Activated CD4-positive, alpha-beta memory T cell treated with anti-CD3 and anti-CD28 coated beads, Interleukin-2, amount 10 ng/mL, durations not matched to agents 7 days and 5 days (primary cell): ENCODE data around the gene ENDOD1. TPM values are rescaled to one million over a fixed set of nuclear protein-coding genes. Genes with fewer than 3 reads are reported as not detected.
"Not testable (repeated sequence)": the region's sequence is repeated elsewhere in the genome, so short reads cannot be mapped to it uniquely, and the experiment has no call there.

Source experiments
- CTCF ChIA-PET: fragments of 350-600 bp; sonication (Branson Sonifier 250); formaldehyde crosslinking; loops from one replicate; lab custom pipeline; 2021; ENCODE audit warnings: antibody characterized with exemption, inconsistent platforms; lab: Charles Lee
- POLR2A ChIA-PET: fragments of 350-600 bp; sonication (Branson Sonifier 250); formaldehyde crosslinking; loops from one replicate; lab custom pipeline; 2021; ENCODE audit warnings: antibody characterized with exemption; lab: Charles Lee
- DNase-seq: peaks from one replicate; pipeline ENCODE4 v3.0.0-alpha.2; 2020
- H3K27ac Mint-ChIP-seq: one replicate; pipeline ENCODE4 v1.8.0; 2021; ENCODE audit warnings: mild to moderate bottlenecking, mixed read lengths
- H3K27me3 Mint-ChIP-seq: one replicate; pipeline ENCODE4 v1.8.0; 2021; ENCODE audit warnings: mixed read lengths
- H3K36me3 Mint-ChIP-seq: one replicate; pipeline ENCODE4 v1.8.0; 2021; ENCODE audit warnings: low read depth, mixed read lengths
- H3K4me1 Mint-ChIP-seq: one replicate; pipeline ENCODE4 v1.8.0; 2021; ENCODE audit warnings: mixed read lengths
- H3K4me3 Mint-ChIP-seq: one replicate; pipeline ENCODE4 v1.8.0; 2021; ENCODE audit warnings: mild to moderate bottlenecking, mixed read lengths
- H3K9me3 Mint-ChIP-seq: one replicate; pipeline ENCODE4 v1.8.0; 2021; ENCODE audit warnings: mixed read lengths
- total RNA-seq, 2 experiments: library from RNA; stranded (reverse); gene quantifications; one replicate each; pipeline ENCODE4 v1.2.3, GENCODE V29; 2021

Gene ENDOD1
- total RNA-seq, 2 experiments from 2014 or later: 20.6 to 22.2 TPM

- Mint-ChIP-seq H3K9me3 (no peaks in the 10 kb centered on the region), H3K4me1 (peaks cover 4% of the 10 kb centered on the region), H3K36me3 (peaks cover 23% of the 10 kb centered on the region), H3K27ac (no peak overlapping the region), H3K27me3 (no peaks in the 10 kb centered on the region), H3K4me3 (no peak overlapping the region)
- DNase-seq: no peak
- ChIA-PET CTCF (interaction anchor here (1.3 kb wide), 1 partner anchor 10 kb away, joined by 3 read pairs; no protein-coding TSS in a partner anchor), POLR2A (no interaction called here)
These were observed 18.5 kb downstream of the ENDOD1 start for GRCh38 chr11:95108159-95108611.

DNA sequence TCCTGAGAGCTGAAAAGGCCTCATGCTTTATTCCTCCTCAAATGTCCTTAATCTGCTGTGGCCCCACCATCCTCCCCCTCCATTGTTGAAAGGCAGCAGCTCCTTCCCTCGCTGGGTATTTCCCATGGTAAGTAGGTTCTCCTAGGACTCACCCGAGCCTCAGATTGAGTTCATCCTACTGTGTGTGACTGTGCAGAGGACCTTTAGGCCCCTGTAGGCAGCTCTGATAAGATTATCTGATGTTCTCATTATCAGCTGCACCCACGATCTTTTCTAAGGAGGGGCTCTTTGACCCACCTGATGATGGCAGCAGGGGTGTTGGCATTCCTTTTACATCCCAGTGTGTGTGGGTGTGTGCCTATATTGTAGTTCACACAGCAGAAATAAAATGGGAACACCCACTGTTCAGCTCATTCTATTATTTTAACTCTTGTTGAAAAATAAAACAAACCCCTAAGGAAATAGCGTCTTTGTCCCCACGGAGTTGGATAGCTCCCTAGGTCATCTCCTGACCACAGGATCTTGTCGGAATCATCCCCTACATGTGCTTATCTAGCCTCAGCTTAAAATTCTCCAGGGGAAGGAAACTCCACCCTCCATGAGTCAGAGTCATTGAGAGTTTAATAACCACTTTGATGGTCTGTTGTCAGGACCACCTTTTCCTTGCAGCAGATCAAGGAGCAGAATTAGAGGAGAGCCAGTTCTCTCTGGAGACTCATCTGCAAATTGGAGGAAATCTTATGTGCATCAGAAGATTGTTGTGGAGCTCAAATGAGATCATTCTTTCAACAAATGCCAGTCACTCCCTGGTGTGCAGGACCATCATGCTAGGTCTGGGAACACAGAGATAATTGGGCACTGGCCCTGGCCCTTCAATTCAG is 19.3 kb downstream of the ENDOD1 start:
- ChIA-PET CTCF (interaction anchor here (1.3 kb wide), 1 partner anchor 11 kb away, joined by 3 read pairs; no protein-coding TSS in a partner anchor), POLR2A (no interaction called here)
- Mint-ChIP-seq H3K36me3 (peaks cover 23% of the 10 kb centered on the region), H3K9me3 (no peaks in the 10 kb centered on the region), H3K4me1 (peaks cover 4% of the 10 kb centered on the region), H3K27ac (no peak overlapping the region), H3K4me3 (no peak overlapping the region), H3K27me3 (no peaks in the 10 kb centered on the region)
- no peak for DNase-seq

DNA sequence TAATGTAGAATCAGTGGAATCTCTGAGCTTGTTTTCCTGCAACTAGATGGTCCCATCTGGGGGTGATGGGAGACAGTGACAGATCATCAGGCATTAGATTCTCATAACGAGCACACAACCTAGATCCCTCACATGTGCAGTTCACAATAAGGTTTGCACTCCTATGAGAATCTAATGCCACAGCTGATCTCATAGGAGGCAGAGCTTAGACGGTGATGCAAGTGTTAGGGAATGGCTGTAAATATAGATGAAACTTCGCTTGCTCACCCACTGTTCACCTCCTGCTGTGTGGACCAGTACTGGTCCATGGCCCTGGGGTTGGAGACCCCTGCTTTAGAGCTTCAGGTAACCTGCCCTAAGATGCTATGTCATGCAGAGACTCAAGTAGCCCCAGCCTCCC is 21.8 kb downstream of the ENDOD1 start:
- H3K27me3 Mint-ChIP-seq, DNase-seq, H3K27ac Mint-ChIP-seq, CTCF ChIA-PET, H3K4me3 Mint-ChIP-seq, H3K9me3 Mint-ChIP-seq, H3K4me1 Mint-ChIP-seq, POLR2A ChIA-PET: not testable (repeated sequence)
- H3K36me3 Mint-ChIP-seq: peaks cover 23% of the 10 kb centered on the region

DNA sequence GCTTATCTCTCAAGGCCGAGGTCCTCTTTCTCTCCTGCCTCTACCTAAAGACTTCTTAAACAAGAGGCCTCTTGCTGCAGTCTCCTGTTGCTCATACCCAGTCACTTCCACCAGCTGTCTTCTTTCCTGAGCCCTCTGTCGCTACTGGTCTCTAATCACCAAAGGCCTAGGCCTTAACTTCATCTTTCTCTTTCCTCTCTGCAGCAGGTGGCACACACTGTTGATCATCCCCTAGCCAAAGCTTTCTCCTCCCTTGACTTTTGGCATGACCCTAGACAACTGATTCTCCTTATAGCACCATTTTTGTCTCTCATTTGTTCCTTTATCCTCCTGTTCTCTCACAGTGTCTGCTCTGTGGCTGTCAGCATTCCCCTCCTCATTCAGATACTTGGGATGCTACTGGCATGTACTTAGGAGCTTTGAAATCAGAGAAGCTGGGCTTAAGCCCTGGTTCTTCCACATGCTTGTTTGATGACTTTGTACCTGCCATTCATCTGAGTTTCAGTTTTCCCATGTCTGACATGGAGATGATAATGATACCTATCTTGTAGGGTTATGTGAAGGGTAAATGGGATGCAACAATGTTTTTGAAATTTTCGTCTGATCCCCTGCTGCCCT is 22.4 kb downstream of the ENDOD1 start:
- POLR2A ChIA-PET: no interaction called here
- Mint-ChIP-seq H3K4me1 (peaks cover 4% of the 10 kb centered on the region), H3K9me3 (no peaks in the 10 kb centered on the region), H3K4me3 (no peak overlapping the region), H3K27me3 (no peaks in the 10 kb centered on the region), H3K27ac (no peak overlapping the region), H3K36me3 (peaks cover 23% of the 10 kb centered on the region)
- CTCF ChIA-PET: no interaction called here
- no peak for DNase-seq

- Mint-ChIP-seq H3K9me3 (no peaks in the 10 kb centered on the region), H3K27me3 (no peaks in the 10 kb centered on the region), H3K27ac (no peak overlapping the region), H3K4me3 (no peak overlapping the region), H3K4me1 (peaks cover 3% of the 10 kb centered on the region), H3K36me3 (peaks cover 12% of the 10 kb centered on the region)
- POLR2A ChIA-PET: no interaction called here
- DNase-seq: no peak
- CTCF ChIA-PET: no interaction called here
These were observed 26.0 kb downstream of the ENDOD1 start for GRCh38 chr11:95115597-95115996.

- Mint-ChIP-seq H3K27me3 (no peaks in the 10 kb centered on the region), H3K36me3 (peaks cover 9% of the 10 kb centered on the region), H3K27ac (no peak overlapping the region), H3K4me3 (no peak overlapping the region), H3K9me3 (no peaks in the 10 kb centered on the region), H3K4me1 (peaks cover 4% of the 10 kb centered on the region)
- ChIA-PET POLR2A (no interaction called here), CTCF (no interaction called here)
- DNase-seq: no peak
These were observed 29.9 kb downstream of the ENDOD1 start for GRCh38 chr11:95119361-95120060.

GRCh38 chr11:95121698-95122097 is 32.1 kb downstream of the ENDOD1 start:
- Mint-ChIP-seq H3K9me3 (no peaks in the 10 kb centered on the region), H3K27me3 (no peaks in the 10 kb centered on the region), H3K27ac (no peak overlapping the region), H3K4me3 (no peak overlapping the region), H3K36me3 (peaks cover 12% of the 10 kb centered on the region), H3K4me1 (peaks cover 4% of the 10 kb centered on the region)
- POLR2A ChIA-PET: no interaction called here
- DNase-seq: no peak
- CTCF ChIA-PET: no interaction called here

DNA sequence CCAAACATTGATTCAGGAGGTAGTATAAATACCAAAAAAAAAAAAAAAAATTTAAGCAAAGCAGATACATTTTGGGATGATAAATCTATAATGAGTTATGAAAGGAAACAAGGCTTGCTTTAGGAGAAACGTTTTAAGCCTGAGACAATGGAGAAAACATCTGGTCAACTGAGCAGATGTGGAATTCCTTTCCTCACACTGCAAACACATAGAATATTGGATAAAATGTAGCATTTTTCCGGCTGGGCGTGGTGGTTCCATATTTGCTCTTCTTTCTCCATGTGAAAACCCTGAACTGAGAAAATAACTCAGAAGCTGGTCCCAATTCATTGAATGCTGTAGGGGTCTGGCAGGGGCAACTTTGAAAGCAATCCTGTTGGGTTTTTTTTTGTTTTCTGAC is 33.9 kb downstream of the ENDOD1 start:
- Mint-ChIP-seq H3K4me1 (peaks cover 8% of the 10 kb centered on the region), H3K36me3 (peaks cover 12% of the 10 kb centered on the region), H3K4me3 (no peak overlapping the region), H3K27me3 (no peaks in the 10 kb centered on the region), H3K27ac (no peak overlapping the region), H3K9me3 (no peaks in the 10 kb centered on the region)
- DNase-seq: no peak
- POLR2A ChIA-PET: no interaction called here
- CTCF ChIA-PET: no interaction called here

DNA sequence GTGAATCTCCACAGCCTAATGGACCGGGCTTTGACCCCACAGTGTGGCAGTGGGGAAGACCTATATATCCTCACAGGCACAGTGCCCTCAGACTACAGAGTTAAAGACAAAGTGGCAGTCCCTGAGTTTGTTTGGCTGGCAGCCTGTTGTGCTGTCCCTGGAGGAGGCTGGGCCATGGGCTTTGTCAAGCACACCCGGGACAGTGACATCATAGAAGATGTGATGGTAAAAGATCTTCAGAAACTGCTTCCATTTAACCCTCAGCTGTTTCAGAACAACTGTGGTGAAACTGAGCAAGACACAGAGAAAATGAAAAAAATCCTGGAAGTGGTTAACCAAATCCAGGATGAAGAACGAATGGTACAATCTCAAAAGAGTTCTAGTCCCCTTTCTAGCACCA is 39.0 kb downstream of the ENDOD1 start:
- Mint-ChIP-seq H3K4me3 (no peak overlapping the region), H3K36me3 (peaks cover 31% of the 10 kb centered on the region), H3K9me3 (no peaks in the 10 kb centered on the region), H3K4me1 (peaks cover 8% of the 10 kb centered on the region), H3K27me3 (no peaks in the 10 kb centered on the region), H3K27ac (no peak overlapping the region)
- CTCF ChIA-PET: no interaction called here
- POLR2A ChIA-PET: no interaction called here
- no peak for DNase-seq

DNA sequence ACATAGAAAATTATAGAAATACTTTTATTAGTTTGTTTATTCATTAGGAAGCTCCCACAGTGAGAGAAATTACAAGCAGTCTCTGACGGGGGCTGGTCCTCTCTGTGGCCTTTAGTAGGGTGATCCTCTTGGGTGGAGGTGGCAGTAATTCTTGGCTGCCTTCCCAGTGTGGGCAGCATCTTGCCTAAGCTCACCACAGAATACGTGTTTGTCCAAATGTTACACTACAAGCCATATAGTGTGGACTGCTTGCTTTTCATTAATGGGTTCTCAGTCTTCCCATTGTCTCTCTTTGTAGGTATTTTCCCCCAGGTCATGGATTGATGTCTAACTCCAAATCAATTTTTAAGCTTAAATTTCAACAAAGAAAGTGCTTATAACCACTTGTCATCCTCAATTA is 43.3 kb downstream of the ENDOD1 start:
- ChIA-PET POLR2A (no interaction called here), CTCF (interaction anchor here (0.7 kb wide), 1 partner anchor 17 kb away, joined by 3 read pairs; no protein-coding TSS in a partner anchor)
- Mint-ChIP-seq H3K4me1 (peaks cover 14% of the 10 kb centered on the region), H3K27ac (no peak overlapping the region), H3K4me3 (no peak overlapping the region), H3K9me3 (peaks cover 2% of the 10 kb centered on the region), H3K27me3 (no peaks in the 10 kb centered on the region), H3K36me3 (peaks cover 31% of the 10 kb centered on the region)
- no peak for DNase-seq

- ChIA-PET CTCF (no interaction called here), POLR2A (no interaction called here)
- H3K4me1 Mint-ChIP-seq: peaks cover 9% of the 10 kb centered on the region
These were observed 44.8 kb downstream of the ENDOD1 start for GRCh38 chr11:95134491-95134890.

DNA sequence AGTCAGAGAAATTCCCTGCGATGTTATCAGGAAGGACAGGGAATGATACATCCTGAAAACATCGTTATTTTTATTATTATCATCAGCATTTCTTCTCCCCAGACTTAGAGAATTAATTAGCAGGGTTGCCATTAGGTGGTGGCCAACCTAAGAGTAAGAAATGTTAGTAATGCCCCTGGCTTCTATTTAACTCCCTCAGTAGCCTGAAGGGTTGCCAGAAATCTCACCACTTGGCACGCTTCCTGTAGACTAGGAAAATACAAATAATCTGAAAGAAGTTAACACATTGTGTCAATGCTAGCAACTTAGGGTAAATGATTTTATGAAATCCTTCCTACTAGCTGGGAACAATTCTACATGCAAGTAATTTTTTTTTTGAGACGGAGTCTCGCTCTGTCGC is 45.5 kb downstream of the ENDOD1 start:
- peaks cover 16% of the 10 kb centered on the region for H3K36me3 Mint-ChIP-seq
- POLR2A ChIA-PET: no interaction called here
- no peak for DNase-seq
- H3K4me1 Mint-ChIP-seq: peaks cover 9% of the 10 kb centered on the region
- CTCF ChIA-PET: no interaction called here
- H3K9me3 Mint-ChIP-seq: peaks cover 2% of the 10 kb centered on the region
- peaks cover 2% of the 10 kb centered on the region for H3K27me3 Mint-ChIP-seq
- no peak overlapping the region for H3K27ac Mint-ChIP-seq
- H3K4me3 Mint-ChIP-seq: no peak overlapping the region

More at GRCh38 chr11:95134491-95134890, 44.8 kb downstream of the ENDOD1 start:
- DNase-seq: no peak
- peaks cover 19% of the 10 kb centered on the region for H3K36me3 Mint-ChIP-seq
- no peaks in the 10 kb centered on the region for H3K27me3 Mint-ChIP-seq
- peaks cover 2% of the 10 kb centered on the region for H3K9me3 Mint-ChIP-seq
- H3K4me3 Mint-ChIP-seq: no peak overlapping the region
- H3K27ac Mint-ChIP-seq: no peak overlapping the region

DNA sequence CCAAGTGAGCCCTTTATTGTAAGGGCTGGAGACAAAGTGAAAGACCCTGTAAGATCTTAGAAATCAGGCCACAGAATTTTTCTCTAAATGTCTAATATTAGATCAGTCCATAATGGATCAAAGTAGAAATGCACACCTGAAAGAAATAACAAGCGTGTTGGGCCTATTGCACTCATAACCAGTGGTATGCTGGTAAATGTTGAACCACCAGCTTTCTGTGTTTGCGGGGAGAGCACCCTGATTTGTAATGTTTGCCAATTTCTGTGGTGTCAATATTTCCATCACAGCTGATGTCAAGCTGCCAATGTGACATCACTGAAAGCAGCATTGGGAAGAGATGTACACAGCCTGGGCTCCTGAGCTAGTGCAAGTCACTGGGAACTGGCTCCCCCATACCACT is 46.2 kb downstream of the ENDOD1 start:
- Mint-ChIP-seq H3K4me3 (no peak overlapping the region), H3K9me3 (peaks cover 2% of the 10 kb centered on the region), H3K36me3 (peaks cover 14% of the 10 kb centered on the region), H3K27me3 (peaks cover 4% of the 10 kb centered on the region), H3K27ac (no peak overlapping the region), H3K4me1 (peaks cover 9% of the 10 kb centered on the region)
- ChIA-PET POLR2A (no interaction called here), CTCF (interaction anchor here (3.5 kb wide), 1 partner anchor 69 kb away, joined by 10 read pairs; the partner anchor contains the start of gene SRSF8)
- no peak for DNase-seq
